GM19240 (cell line): ENCODE results near the gene SESN2.

Experiments
- DNase-seq: peaks from one replicate; pipeline ENCODE4 v3.0.0; 2011; ENCODE audit warnings: low spot score; ENCODE audit not compliant: insufficient read length

SESN2 gene

DNA sequence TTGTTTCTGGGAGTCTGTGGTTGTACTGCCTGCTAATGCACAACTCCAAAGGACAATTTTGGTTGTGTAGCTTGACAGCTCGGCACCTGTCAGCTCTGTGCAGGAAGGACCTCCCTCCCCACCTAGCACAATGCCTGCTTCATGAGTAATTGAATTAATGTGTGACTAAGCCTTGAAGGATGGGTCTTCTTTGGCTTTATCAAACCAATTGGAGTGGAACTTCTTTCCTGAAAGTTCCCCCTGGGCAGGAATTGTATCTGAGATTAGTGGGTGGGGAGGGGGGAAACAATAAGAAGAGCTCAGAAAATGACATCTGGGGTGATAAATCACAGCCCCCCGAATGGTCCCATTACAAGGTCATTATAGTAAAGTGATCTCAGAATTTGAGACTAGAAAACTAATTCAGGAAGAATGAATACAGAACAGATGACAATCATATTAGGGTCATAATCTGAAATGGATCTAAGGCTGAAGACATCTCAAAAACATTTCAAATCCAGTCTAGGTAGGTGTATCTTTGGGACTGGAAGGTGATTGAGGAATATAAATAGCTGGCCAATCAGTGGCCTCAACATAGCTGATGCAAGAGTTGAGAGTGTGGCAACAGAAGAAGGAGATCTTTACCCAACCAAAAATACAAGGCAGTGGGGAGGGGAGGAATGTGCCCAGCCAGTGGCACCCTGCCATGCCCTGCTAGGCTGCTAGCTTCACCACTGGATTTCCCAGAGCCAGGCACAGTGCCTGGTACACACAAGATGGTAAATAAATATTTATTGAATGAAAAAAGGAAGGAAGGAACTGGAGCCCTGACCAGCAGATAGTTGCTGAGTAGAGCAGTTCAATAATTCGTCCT lies 10.1 kb upstream of the SESN2 start:
- no peak for DNase-seq

DNA sequence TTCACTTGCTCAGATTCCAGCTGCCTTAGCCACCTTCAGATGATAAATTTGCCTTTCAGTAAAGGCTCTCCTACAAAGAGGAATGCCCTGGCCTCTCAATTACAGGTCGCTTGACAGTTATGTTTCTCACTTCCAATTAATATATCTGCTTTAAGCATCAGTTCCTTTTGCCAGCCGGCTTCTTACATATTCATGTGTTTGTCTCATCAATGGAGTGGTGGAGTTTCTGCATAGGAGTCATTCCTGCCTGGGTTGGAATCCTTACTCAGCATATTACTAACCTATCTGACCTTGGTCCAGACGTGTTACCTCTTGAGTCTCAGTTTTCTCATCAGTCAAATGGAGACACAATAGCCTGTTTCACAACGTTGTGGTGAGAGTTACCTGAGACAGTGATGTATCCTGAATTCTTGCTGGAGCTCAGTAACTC lies 9.4 kb upstream of the SESN2 start:
- no peak for DNase-seq

DNA sequence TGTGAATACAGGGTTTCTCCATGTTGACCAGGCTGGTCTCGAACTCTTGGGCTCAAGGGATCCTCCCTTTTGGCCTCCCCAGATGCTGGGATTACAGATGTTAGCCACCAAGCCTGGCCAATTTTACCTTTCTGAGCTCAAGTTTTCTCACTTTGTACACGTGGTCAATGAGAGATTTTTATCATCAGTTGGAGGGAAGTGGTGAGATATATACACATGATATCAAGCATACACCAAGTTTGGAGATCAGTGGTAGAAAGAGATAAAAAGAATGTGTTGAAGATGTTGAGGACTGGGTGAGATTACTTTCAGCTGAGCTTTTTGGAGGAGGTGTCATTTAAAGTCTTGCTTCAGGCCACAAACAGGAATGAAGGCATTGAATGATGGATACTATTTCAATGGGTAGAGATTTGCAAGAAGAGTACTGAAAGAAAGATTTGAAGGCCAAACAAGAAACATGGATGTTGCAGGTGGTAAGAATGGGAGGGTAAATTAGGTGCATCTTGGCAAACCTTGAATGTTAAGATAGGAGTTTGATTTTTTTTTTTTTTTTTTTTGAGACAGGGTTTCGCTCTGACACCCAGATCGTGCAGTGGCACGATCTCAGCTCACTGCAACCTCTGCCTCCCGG lies 3.0 kb upstream of the SESN2 start:
- DNase-seq, result no peak

DNA sequence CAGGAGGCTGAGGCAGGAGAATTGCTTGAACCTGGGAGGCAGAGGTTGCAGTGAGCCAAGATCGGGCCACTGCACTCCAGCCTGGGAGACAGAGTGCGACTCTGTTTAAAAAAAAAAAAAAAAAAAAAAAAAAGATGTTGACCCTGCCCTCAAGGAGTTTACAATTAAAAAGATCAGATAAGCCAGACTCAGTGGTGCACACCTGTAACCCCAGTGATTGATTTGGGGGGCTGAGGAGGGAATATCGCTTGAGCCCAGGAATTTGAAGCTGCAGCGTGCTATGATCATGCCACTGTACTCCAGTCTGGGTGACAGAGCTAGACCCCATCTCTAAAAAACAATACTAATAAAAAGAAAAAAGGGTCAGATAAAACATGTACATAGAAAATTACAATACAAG lies 1.6 kb upstream of the SESN2 start:
- DNase-seq, result no peak

DNA sequence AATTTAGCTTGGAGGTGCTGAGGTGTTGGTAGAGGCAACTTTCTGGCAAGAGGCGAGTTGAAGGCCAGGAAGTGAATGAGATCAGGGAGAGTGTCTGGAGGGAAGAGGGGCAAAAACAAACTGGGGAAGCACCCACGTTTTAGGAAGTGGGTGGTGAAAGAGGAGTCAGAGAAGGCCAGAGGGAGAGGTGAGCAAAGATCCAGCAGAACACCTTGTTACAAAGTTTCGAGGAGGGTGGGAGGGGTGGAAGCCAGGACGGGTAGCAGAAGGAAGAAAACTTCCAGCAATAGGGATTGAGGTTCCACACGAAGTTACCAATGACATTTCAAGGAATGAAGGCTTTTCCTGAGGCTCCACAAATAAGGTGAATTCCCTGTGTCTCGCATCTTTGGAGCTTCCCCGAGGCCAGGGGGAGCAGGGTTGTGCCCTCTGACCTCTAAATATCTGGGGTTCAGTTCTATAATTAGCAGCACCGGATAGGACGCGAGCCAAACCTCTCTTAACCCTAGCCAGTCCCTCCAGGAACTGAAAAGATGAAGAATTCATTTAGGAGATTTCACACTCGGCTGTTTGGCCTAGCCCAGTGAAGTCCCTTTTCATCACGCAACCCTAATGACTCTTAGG lies 578 bp upstream of the SESN2 start:
- no peak for DNase-seq

DNA sequence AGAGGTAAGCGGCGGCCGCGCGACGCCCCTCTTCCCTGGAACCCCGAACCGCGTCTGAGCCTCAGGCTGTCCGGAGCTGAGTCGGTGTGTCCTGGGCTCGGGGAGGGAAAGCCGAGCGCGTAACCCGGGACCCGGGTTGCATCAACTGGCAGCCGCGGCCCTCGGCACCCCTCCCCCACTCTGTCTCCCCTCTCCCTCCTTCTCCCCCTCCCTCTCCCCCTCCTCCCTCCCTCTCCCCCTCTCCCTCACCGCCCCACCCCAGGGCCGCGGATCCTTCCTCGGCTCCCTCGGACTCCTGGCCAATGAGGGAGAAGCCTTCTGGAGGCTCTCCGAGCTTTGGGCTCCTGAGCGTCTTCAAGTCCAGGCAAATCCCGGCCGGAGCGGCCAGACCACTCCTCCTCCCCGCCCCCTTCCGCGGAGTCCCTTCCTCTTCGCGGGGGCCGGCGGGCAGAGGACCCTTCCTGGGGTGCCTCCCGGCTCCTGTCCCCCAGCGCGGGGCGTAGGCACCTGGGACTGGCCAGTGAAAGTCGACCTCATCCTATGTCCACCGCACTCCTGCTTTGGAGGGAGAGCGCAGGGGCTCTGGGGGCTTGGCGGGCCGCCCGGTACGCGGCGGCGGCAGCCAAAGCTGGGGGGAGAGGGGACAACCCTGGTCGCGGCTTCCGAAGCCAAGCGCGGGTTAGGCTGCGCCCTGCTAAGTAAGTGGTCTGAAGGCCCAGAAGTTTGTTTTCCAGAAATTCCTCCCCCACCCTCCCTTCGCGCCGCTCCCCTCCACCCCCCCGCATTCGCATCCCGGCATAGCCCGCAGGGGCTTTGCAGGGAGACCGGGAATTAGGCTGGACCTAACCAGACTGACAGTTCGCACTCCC lies 850 bp downstream of the SESN2 start:
- DNase-seq, result no peak

DNA sequence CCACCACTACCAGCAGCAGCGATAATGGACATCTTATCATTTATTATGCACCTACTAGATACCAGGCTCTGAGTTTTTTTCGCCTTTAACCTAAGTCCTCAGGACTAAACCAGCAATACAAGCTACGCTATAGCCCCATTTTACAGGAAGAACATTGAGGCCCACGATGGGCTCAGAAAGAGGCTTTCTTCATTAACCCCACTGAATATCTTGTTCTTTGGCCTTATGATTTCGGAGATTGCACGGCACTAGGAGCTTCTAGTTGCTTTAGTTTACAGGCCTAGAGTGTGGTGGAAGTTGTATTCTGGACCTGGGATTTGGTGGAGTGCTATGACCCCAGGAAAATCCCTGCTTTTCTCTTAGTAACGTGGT lies 1.5 kb downstream of the SESN2 start:
- no peak for DNase-seq

DNA sequence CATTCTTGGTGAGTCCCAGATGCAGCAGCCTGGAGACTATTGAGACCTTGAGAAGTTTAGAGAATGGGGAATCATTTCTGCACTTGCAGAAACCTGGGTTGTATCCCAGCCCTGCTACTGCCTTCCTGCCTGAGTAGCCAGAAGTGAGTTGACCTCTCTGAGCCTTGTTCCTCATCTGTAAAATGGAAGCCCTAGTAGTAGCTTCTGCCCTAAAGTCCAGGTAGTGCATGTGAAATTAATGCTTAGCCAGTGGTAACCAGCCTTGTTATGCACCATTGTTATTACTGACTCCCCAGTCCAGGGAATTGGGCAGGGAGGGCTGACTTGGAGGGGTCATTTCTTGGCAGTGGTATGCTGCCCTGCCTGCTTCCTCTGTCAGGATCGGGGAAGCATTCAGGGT lies 5.6 kb downstream of the SESN2 start:
- DNase-seq, result no peak

DNA sequence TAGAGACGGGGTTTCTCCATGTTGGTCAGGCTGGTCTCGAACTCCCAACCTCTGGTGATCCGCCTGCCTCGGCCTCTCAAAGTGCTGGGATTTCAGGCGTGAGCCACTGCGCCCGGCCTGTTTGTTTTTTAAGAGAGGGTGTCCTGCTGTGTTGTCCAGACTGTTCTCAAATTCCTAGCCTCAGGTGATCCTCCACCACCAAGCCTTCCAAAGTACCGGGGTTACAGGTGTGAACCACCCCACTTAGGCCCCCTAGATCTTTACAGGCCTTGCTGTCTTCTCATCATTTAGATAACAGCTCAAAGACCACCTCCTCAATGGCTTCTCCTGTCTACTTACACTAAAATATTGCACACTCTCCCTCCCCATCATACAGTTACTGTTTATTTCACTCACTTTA lies 6.3 kb downstream of the SESN2 start:
- no peak for DNase-seq

DNA sequence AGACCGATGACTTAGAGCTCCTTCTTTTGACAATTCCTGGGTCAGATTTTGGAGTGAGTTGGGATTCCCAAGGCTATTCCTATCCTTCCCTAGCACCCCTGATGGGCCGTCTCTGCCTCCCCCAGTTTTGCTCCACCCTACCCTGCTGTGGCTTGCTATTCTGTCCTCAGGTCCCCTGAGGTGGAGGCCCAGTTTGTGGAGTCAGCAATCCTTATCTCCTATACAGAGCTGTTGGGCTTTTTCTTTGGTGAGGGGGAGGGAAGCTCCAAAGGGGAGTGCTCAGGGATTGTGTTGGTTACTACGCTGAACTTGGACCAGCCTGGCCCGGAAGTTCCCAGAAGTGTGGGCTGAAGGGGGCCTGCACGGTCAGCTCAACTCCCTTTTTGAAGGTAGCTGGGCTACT lies 7.6 kb downstream of the SESN2 start:
- no peak for DNase-seq

DNA sequence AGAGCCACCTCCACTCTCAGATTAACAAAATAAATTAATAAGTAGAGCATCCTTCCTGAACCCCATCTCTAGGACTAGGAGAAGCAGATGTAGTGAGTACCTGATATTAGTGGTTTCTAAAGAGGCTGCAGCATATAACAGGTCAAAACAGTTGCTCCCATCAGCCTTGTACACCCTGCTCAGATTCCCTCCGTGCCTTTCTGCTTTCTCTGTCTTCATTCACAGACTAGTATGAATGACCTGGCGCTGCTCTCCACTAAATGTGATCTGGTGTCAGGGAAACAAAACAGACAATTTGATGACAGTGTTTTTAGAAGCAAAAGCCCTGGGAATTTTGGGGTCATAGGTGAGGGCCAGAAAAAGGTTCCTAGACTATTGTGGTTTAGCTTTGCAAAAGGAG lies 8.3 kb downstream of the SESN2 start:
- DNase-seq, result no peak

DNA sequence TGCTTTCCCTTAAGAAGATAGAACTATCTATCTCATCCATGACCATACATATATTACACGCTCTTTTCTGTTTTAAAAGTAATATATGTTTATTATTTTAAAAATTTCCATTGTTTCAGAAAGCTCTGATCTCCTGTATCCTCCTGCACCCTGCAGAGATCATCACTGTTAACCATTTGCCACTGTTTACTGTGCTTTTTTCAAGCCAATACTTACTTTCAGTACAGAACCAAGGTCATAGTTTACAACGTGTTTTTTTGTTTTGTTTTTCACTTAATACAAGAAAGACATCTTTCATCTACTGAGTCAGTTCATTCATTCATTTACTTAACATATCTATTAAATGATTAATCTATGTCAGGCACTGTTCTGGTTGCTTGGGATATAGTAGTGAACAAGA lies 10.2 kb downstream of the SESN2 start:
- DNase-seq, result no peak

DNA sequence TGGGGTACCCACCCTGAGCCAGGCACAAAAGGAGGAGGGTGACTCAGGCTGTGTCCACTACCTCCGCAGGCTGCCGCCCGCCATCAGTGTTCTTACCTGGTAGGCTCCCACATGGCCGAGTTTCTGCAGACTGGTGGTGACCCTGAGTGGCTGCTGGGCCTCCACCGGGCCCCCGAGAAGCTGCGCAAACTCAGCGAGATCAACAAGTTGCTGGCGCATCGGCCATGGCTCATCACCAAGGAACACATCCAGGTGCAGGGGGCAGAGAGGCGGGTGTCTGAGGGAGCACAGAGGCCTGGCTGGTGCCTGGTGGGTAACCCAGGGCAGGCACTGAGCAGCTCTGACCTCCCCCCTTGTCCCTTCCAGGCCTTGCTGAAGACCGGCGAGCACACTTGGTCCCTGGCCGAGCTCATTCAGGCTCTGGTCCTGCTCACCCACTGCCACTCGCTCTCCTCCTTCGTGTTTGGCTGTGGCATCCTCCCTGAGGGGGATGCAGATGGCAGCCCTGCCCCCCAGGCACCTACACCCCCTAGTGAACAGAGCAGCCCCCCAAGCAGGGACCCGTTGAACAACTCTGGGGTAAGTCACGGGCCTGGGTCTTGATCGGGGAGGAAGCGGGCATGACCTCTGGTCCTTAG lies 13.0 kb downstream of the SESN2 start:
- DNase-seq, result no peak

DNA sequence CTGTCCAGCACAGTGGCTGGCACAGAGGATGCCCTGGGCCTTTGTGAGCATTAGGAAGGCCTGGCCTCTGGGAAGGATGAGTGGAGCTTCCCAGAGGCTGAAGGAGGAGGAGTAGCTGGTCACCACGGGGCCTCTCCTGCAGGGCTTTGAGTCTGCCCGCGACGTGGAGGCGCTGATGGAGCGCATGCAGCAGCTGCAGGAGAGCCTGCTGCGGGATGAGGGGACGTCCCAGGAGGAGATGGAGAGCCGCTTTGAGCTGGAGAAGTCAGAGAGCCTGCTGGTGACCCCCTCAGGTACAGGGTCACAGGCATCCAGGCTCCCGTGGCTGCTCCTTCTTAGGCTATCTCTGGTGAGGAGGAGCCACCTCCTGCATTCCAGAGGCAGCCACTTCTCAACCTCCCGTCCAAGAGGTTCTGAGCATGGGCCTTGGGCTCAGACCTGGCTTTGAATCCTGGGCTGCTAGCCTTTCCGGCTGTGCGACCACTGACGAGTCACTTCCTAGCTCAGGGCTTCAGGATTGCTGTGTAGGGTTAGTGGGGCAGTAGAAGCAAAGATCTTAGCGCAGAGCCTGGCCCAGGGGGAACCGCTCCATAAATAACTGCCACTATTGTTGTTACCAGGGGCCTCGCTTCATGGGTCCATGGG lies 14.0 kb downstream of the SESN2 start:
- DNase-seq, result no peak

DNA sequence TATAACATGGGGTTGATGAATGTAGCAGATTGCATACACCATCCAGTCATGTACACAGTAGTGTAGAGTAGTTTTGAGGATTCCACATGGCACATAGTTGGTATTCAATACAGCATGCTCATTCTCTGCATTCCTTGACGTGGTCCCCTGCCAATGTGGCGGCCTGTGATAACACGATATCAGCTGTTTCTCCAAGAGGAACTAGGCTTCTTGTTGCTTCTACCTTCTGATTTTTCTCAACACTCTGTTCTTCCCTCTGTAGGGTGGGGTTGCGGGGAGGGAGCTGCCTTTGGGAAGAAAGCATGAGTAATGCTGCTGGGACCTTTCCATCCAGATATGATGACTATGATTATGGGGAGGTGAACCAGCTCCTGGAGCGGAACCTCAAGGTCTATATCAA lies 19.4 kb downstream of the SESN2 start:
- DNase-seq, result no peak

DNA sequence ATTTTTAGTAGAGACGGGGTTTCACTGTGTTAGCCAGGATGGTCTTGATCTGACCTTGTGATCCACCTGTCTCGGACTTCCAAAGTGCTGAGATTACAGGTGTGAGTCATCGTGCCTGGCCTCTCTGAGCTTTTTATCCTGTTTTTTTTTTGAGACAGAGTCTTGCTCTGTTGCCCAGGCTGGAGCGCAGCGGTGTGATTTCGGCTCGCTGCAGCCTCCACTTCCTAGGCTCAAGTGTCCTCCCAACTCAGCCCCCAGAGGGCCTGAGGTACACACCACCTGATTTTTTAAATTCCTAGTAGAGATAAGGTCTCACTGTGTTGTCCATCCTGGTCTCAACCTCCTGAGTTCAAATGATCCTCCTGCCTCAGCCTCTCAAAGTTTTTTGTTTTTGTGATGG lies 20.4 kb downstream of the SESN2 start:
- no peak for DNase-seq

DNA sequence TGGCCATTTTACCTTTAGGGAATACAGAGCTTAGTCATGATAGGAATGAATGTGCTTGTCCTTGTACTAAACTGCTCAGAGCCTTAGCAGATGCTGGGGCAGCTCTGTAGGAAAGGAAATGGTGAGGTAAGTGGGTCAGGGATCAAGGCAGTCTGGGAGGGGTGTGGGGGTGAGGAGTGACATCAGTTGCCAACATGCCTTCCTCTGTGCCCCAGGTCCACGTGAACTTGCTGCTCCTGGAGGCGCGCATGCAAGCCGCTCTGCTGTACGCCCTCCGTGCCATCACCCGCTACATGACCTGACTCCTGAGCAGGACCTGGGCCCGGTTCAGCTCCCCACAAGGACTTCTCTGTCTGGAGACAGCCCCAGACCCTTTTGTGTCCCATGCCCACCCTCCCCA lies 21.2 kb downstream of the SESN2 start:
- DNase-seq, result no peak

DNA sequence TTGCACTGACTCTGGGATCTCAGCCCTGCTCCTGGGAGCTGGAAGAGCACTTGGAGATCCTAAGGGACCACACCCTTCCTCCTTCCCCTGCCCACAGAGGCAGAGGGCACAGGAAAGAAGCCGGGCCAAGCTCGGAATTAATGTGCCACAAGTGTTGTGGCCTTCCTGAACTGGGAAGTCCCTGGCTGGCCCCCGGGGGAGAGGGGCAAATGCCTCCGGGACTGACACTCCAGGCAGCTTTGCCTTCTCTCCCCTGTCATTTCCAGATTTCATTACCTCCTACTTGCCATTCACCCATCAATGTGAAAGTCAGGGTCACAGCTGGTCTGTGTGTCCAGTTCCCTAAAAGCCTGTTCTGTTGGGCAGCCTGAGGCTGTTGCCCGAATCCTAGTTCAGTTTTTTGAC lies 21.7 kb downstream of the SESN2 start:
- DNase-seq, result no peak

DNA sequence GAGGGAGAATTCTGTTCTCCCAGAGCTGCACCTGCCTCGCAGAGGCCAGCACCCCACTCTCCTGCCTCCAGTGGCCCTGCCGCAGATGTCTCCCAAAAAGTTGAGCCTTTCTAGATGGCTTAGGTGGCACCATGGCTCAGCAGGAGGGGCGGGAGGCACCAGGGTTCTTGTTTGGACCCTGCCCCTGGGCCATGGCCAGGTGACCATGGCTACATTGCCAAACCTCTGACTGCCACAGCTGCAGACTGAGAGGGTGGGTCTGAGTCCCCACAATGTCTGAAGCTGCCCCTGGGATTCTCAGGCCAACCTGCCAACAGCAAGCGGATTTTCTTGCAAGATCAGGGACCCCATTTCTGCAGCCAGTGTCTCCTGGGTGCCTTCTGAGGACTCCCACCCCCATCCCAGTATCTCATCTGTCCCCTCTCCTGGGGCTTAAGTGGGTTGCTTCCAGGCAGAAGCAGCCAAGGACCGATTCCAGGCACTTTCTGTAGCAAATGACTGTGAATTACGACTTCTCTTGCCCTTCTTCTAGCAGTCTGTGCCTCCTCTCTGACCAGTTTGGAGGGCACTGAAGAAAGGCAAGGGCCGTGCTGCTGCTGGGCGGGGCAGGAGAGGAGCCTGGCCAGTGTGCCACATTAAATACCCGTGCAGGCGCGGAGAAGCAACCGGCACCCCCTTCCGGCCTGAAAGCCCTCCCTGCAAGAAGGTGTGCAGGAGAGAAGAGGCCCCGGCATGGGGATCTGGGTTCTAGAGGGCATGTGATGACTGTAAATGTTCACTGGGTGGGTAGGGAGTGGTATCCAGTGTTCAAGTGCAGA lies 22.5 kb downstream of the SESN2 start:
- no peak for DNase-seq
